ENCODE data around the gene PIGO.

The PIGO gene

DNA sequence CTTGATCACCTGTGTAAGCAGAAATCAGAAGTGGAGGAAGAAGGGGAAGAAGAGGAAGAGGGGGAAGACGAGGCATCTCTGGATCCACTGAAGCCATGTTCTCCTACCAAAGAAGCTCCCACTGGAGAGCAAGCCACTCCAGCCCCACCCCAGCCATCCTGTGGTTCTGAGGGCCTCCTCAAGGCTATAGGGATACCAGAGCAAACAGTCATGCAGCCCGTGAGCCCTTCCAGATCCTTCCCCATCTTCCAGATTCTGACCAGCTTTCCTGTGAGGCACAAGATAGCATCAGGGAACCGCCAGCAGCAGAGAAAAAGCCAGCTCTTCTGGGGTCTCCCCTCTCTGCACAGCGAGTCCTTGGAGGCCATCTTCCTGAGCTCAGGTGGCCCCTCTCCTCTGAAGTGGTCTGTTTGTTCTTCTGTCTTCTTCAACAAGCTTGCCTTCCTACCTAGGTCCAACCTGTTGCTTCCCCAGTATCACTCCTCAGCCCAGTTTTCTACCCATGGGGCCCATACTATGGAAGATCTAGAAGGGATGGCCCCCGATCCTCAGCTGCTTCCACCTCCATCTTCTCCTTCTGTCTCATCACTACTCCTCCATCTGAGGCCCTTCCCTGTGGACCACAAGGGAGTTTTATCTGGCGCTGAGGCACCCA lies 53.4 kb downstream of the PIGO start:
- no peak overlapping the region for H2AFZ ChIP-seq (ENCODE audit: low read depth, low read length)
- no peak overlapping the region for H3K9ac ChIP-seq (ENCODE audit: low read length)
- H3K9me3 ChIP-seq (ENCODE audit: insufficient read depth, low read length) = no peaks in the 10 kb centered on the region
- H3K4me1 ChIP-seq (ENCODE audit: low read length) = peaks cover 5% of the 10 kb centered on the region; the same call in 1 of the 2 replicates
- H3K36me3 ChIP-seq (replicated peaks; ENCODE audit: low read depth, low read length) = peaks cover 7% of the 10 kb centered on the region
- no peak overlapping the region for H3K4me2 ChIP-seq (ENCODE audit: low read length)
- no peaks in the 10 kb centered on the region for H3K27me3 ChIP-seq (ENCODE audit: low read depth, low read length)
- no peak overlapping the region for H3K27ac ChIP-seq (ENCODE audit: low read length)
- H3K79me2 ChIP-seq (ENCODE audit: low read length) = no peaks in the 10 kb centered on the region
- TF ChIP-seq, protein P1, sequence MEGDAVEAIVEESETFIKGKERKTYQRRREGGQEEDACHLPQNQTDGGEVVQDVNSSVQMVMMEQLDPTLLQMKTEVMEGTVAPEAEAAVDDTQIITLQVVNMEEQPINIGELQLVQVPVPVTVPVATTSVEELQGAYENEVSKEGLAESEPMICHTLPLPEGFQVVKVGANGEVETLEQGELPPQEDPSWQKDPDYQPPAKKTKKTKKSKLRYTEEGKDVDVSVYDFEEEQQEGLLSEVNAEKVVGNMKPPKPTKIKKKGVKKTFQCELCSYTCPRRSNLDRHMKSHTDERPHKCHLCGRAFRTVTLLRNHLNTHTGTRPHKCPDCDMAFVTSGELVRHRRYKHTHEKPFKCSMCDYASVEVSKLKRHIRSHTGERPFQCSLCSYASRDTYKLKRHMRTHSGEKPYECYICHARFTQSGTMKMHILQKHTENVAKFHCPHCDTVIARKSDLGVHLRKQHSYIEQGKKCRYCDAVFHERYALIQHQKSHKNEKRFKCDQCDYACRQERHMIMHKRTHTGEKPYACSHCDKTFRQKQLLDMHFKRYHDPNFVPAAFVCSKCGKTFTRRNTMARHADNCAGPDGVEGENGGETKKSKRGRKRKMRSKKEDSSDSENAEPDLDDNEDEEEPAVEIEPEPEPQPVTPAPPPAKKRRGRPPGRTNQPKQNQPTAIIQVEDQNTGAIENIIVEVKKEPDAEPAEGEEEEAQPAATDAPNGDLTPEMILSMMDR (IDR thresholded peaks at IDR 0.05; ENCODE audit: low read depth, low read length) = no peak
- TF ChIP-seq EZH2phosphoT487 (IDR thresholded peaks at IDR 0.05; ENCODE audit: low read depth) = no peak
- H4K20me1 ChIP-seq (ENCODE audit: insufficient read depth, low read length) = no peaks in the 10 kb centered on the region
- H3K4me3 ChIP-seq (ENCODE audit: low read length) = no peak overlapping the region

DNA sequence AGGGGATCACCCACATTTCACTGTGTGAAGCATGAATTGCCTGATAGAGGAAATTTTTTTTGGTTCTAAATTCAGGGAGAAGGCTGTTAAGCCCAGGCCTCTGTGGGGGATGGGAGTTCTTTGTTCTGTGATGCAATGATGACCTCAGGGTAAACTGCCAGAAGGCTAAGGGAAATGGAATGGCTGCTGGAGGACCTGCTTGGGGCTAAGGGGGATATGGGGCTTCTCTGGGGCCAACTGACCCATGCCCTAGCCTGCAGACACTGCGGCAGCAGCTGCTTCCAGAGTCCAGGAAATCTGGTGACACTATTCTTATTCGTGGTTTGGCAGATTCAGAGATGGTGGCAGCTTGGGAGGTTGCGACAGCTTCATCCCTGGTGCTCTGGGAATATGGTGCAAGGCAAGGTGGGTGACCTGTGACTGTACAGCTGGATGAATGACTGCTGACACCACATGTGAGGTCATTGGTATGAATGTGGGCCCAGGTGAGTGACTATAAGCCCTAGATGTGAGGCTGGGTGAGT lies 54.2 kb downstream of the PIGO start:
- Histone ChIP-seq H3K4me3 (ENCODE audit: low read length) (no peak overlapping the region), H3K36me3 (replicated peaks; ENCODE audit: low read depth, low read length) (peaks cover 7% of the 10 kb centered on the region), H3K27me3 (ENCODE audit: low read depth, low read length) (no peaks in the 10 kb centered on the region), H3K9ac (ENCODE audit: low read length) (no peak overlapping the region), H4K20me1 (ENCODE audit: insufficient read depth, low read length) (no peaks in the 10 kb centered on the region), H3K79me2 (ENCODE audit: low read length) (no peaks in the 10 kb centered on the region), H2AFZ (ENCODE audit: low read depth, low read length) (no peak overlapping the region), H3K9me3 (ENCODE audit: insufficient read depth, low read length) (no peaks in the 10 kb centered on the region), H3K27ac (ENCODE audit: low read length) (no peak overlapping the region), H3K4me2 (ENCODE audit: low read length) (no peak overlapping the region), H3K4me1 (ENCODE audit: low read length) (peaks cover 5% of the 10 kb centered on the region; the same call in 1 of the 2 replicates)
- TF ChIP-seq EZH2phosphoT487 (IDR thresholded peaks at IDR 0.05; ENCODE audit: low read depth) = no peak
- TF ChIP-seq, protein P1 (IDR thresholded peaks at IDR 0.05; ENCODE audit: low read depth, low read length) = no peak
